ENCODE measurements around the gene MAIP1. TPM values are rescaled to one million over a fixed set of nuclear protein-coding genes. Genes with fewer than 3 reads are reported as not detected.

The MAIP1 gene
- polyA plus RNA-seq, 1 of the 3 experiments (the other 2 are of a cell fraction) = 11.5 TPM

DNA sequence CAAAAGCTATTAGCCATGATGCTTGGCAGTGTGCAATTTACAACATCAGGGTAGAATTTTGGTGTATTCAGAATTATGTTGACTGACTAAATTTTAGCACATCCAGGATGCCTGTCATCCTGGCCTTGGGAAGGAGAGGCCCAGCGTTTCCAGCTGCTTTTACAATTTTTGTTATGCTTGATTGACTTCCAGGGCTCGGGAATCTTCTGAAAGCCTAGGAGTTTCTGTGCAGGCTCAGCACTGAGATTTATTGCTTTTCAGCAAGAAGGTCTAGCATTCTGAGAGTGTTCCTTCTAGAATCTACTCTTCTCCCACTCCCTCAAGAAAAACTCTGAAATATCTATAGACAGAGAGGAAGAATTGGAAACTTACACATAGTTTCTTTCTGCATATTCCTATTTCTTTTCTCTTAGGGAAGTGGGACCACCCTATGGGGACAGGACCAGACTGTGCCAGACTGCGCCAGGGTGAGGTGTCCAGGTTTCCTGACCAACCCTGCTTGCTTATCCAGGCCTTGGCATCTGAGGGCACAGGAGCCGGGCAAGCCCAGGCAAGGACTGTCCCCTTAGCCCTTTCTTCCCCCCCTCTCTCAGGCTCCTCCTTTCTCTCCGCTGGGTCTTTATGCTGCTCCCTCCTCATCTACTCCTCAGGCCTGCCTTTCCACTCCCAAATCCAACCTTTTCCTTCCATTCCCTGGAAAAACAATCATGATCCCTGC is 26.9 kb downstream of the MAIP1 start:
- Histone ChIP-seq H3K9me3 (no peaks in the 10 kb centered on the region), H3F3A (replicated peaks; ENCODE audit: insufficient read depth) (no peaks in the 10 kb centered on the region), H3K36me3 (replicated peaks in 1 of 2; ENCODE audit: control insufficient read depth in 1 of 2, insufficient read depth in 2 of 2, low read length in 1 of 2) (no peaks in the 10 kb centered on the region), H3K9me2 (no peaks in the 10 kb centered on the region), H3K9ac (no peak overlapping the region), H3K27me3 (ENCODE audit: insufficient read depth) (no peaks in the 10 kb centered on the region), H3K4me3 (ENCODE audit: low read depth in 2 of 2, low read length in 1 of 2) (no peak overlapping the region), H3K4me1 (ENCODE audit: control insufficient read depth in 1 of 2, insufficient read depth in 2 of 2, low read depth in 1 of 2, low read length in 1 of 2) (peaks cover 5 to 8% of the 10 kb centered on the region in 2 experiments; a peak in 2 of 4 replicates), H3K27ac (ENCODE audit: low read depth in 2 of 2, low read length in 1 of 2) (no peak overlapping the region), H3K4me2 (no peak overlapping the region), H3K79me2 (ENCODE audit: insufficient read depth) (no peaks in the 10 kb centered on the region), H2AFZ (ENCODE audit: low read depth) (no peak overlapping the region), H4K20me1 (ENCODE audit: insufficient read depth) (no peaks in the 10 kb centered on the region)
- no peak for TF ChIP-seq YY1 (IDR thresholded peaks at IDR 0.05; ENCODE audit: low read depth)
- TF ChIP-seq FOSL2 (IDR thresholded peaks at IDR 0.05; ENCODE audit: borderline replicate concordance, low read depth) = no peak
- TF ChIP-seq MXI1 (IDR thresholded peaks at IDR 0.05; ENCODE audit: low read depth, low read length) = no peak
- TF ChIP-seq RFX5 (IDR thresholded peaks at IDR 0.05; ENCODE audit: low read length) = no peak
- TF ChIP-seq, protein P1, sequence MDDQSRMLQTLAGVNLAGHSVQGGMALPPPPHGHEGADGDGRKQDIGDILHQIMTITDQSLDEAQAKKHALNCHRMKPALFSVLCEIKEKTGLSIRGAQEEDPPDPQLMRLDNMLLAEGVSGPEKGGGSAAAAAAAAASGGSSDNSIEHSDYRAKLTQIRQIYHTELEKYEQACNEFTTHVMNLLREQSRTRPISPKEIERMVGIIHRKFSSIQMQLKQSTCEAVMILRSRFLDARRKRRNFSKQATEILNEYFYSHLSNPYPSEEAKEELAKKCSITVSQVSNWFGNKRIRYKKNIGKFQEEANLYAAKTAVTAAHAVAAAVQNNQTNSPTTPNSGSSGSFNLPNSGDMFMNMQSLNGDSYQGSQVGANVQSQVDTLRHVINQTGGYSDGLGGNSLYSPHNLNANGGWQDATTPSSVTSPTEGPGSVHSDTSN (IDR thresholded peaks at IDR 0.05) = no peak
- TF ChIP-seq, protein P2, sequence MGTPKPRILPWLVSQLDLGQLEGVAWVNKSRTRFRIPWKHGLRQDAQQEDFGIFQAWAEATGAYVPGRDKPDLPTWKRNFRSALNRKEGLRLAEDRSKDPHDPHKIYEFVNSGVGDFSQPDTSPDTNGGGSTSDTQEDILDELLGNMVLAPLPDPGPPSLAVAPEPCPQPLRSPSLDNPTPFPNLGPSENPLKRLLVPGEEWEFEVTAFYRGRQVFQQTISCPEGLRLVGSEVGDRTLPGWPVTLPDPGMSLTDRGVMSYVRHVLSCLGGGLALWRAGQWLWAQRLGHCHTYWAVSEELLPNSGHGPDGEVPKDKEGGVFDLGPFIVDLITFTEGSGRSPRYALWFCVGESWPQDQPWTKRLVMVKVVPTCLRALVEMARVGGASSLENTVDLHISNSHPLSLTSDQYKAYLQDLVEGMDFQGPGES (IDR thresholded peaks at IDR 0.05; ENCODE audit: low read depth, low read length) = no peak
- TF ChIP-seq JUND (IDR thresholded peaks at IDR 0.05) = no peak
- no peak for TF ChIP-seq EP300 (IDR thresholded peaks at IDR 0.05; ENCODE audit: borderline replicate concordance in 1 of 2, low read depth in 1 of 2, low read length in 1 of 2)
- TF ChIP-seq CHD2 (IDR thresholded peaks at IDR 0.05; ENCODE audit: low read length, partially characterized antibody) = no peak
- ChIA-PET POLR2A (no interaction called here), CTCF (interaction anchor here (1.3 to 1.7 kb wide), 3 partner anchors 489 to 721 kb away, joined by 4 to 10 read pairs (median 7); no protein-coding TSS in a partner anchor)
- DNase-seq = no peak
- WGBS (ENCODE audit: low lambda C conversion rate) = 91% methylated on average over 5 of the region's 5 CpGs

DNA sequence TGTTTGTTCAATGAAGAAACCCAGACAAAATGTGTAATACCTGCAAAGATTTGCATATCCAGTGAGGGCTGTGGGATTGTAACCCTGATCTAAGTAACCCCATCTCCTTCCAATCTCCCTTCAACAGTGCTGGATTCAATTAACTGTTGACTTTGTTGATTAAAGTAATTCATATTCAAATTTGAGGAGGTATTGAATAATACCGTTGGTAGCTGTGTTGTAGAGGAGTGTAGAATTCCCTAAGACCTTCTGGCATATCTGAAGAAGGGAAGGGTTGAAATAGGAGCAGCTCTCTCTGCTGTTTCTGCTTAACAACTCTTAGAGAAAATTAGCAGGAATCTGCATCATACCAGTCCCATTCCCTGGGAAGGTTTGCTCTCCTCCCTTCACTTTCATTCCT is 28.2 kb downstream of the MAIP1 start:
- H3K79me2 ChIP-seq (ENCODE audit: insufficient read depth) = no peaks in the 10 kb centered on the region
- ChIA-PET POLR2A (no interaction called here), CTCF (interaction anchor here (0.9 to 3.8 kb wide), 3 partner anchors 487 to 498 kb away, joined by 3 to 57 read pairs (median 4); no protein-coding TSS in a partner anchor)
- H3K9ac ChIP-seq = no peak overlapping the region
- TF ChIP-seq EZH2phosphoT487 (IDR thresholded peaks at IDR 0.05; ENCODE audit: borderline replicate concordance, low read depth) (no peak), ELF1 (IDR thresholded peaks at IDR 0.05) (no peak), SMC3 (IDR thresholded peaks at IDR 0.05; ENCODE audit: low read depth, low read length) (no peak), RAD21 (IDR thresholded peaks at IDR 0.05; ENCODE audit: low read length) (no peak), RFX5 (IDR thresholded peaks at IDR 0.05; ENCODE audit: low read length) (no peak), MEF2A (IDR thresholded peaks at IDR 0.05; ENCODE audit: borderline replicate concordance, low read depth) (no peak), CHD2 (IDR thresholded peaks at IDR 0.05; ENCODE audit: low read length, partially characterized antibody) (no peak)
- TF ChIP-seq, protein P2 (IDR thresholded peaks at IDR 0.05; ENCODE audit: low read depth, low read length) = no peak
- TF ChIP-seq, protein P1 (IDR thresholded peaks at IDR 0.05) = no peak
- H3K9me2 ChIP-seq = no peaks in the 10 kb centered on the region
- H4K20me1 ChIP-seq (ENCODE audit: insufficient read depth) = no peaks in the 10 kb centered on the region
- WGBS (ENCODE audit: low lambda C conversion rate) = 94% methylated on average over 1 of the region's 1 CpG
- DNase-seq = no peak
- H3K9me3 ChIP-seq = no peaks in the 10 kb centered on the region
- H3K4me2 ChIP-seq = no peak overlapping the region
- H3F3A ChIP-seq (replicated peaks; ENCODE audit: insufficient read depth) = no peaks in the 10 kb centered on the region
- H3K27ac ChIP-seq (ENCODE audit: low read depth in 2 of 2, low read length in 1 of 2) = no peak overlapping the region
- H2AFZ ChIP-seq (ENCODE audit: low read depth) = no peak overlapping the region
- no peaks in the 10 kb centered on the region for H3K36me3 ChIP-seq (replicated peaks in 1 of 2; ENCODE audit: control insufficient read depth in 1 of 2, insufficient read depth in 2 of 2, low read length in 1 of 2)
- no peak overlapping the region for H3K4me3 ChIP-seq (ENCODE audit: low read depth in 2 of 2, low read length in 1 of 2)
- peaks cover 3 to 5% of the 10 kb centered on the region in 2 experiments; a peak in 2 of 4 replicates for H3K4me1 ChIP-seq (ENCODE audit: control insufficient read depth in 1 of 2, insufficient read depth in 2 of 2, low read depth in 1 of 2, low read length in 1 of 2)
- H3K27me3 ChIP-seq (ENCODE audit: insufficient read depth) = no peaks in the 10 kb centered on the region
